ENCODE measurements around the gene CUEDC1. TPM values are rescaled to one million over a fixed set of nuclear protein-coding genes. Genes with fewer than 3 reads are reported as not detected.

Gene CUEDC1
- total RNA-seq, 4 donors from 2014 or later = 35.7 to 60.3 (median 45.6) TPM

- H3K4me1 ChIP-seq = peaks cover 22 to 98% (median 70%) of the 10 kb centered on the region in 3 donors
- ATAC-seq = no peak
- WGBS, 2 donors (ENCODE audit: low coverage in 1 of 2) = 4% methylated on average over 3 to 6 of the region's 6 CpGs
- no peaks in the 10 kb centered on the region for H3K36me3 ChIP-seq
- peak overlapping the region; percentile 97 to 100 (median 99) for H3K27ac ChIP-seq
- peak overlapping the region; percentile 44 to 47 for H3K4me3 ChIP-seq
- H3K9me3 ChIP-seq = no peaks in the 10 kb centered on the region
- H3K27me3 ChIP-seq = no peaks in the 10 kb centered on the region
- no peak for TF ChIP-seq EP300 (IDR thresholded peaks at IDR 0.05)
- peak in 1 of 4 experiments; percentile 7 for TF ChIP-seq CTCF (IDR thresholded peaks at IDR 0.05)
These were observed 9.0 kb downstream of the CUEDC1 start for GRCh38 chr17:57945996-57946797.

GRCh38 chr17:57944908-57945307 lies 10.3 kb downstream of the CUEDC1 start:
- Histone ChIP-seq H3K27ac (peak overlapping the region; percentile 97 to 100 (median 99)), H3K27me3 (no peaks in the 10 kb centered on the region), H3K4me3 (no peak overlapping the region), H3K4me1 (peaks cover 25 to 98% (median 67%) of the 10 kb centered on the region in 3 donors), H3K9me3 (no peaks in the 10 kb centered on the region), H3K36me3 (no peaks in the 10 kb centered on the region)
- no peak for TF ChIP-seq CTCF (IDR thresholded peaks at IDR 0.05)
- TF ChIP-seq POLR2AphosphoS5 (IDR thresholded peaks at IDR 0.05) = peak; percentile 9
- 44 to 45% methylated on average over 1 to 5 of the region's 6 CpGs for WGBS, 2 donors (ENCODE audit: low coverage in 1 of 2)
- no peak for ATAC-seq

GRCh38 chr17:57943645-57944044 lies 11.6 kb downstream of the CUEDC1 start:
- H3K4me1 ChIP-seq = peaks cover 18 to 98% (median 62%) of the 10 kb centered on the region in 3 donors
- TF ChIP-seq POLR2A (IDR thresholded peaks at IDR 0.05) = no peak
- peak; percentile 40 for TF ChIP-seq POLR2AphosphoS5 (IDR thresholded peaks at IDR 0.05)
- H3K4me3 ChIP-seq = no peak overlapping the region
- 42 to 54% methylated on average over 2 to 3 of the region's 3 CpGs for WGBS, 2 donors (ENCODE audit: low coverage in 1 of 2)
- no peak for ATAC-seq
- peak overlapping the region; percentile 60 to 100 (median 94) for H3K27ac ChIP-seq
- no peaks in the 10 kb centered on the region for H3K27me3 ChIP-seq
- no peaks in the 10 kb centered on the region for H3K9me3 ChIP-seq
- no peaks in the 10 kb centered on the region for H3K36me3 ChIP-seq

- TF ChIP-seq EP300 (IDR thresholded peaks at IDR 0.05) (no peak), POLR2A (IDR thresholded peaks at IDR 0.05) (no peak), POLR2AphosphoS5 (IDR thresholded peaks at IDR 0.05) (peak; percentile 62), CTCF (IDR thresholded peaks at IDR 0.05) (no peak)
- 8 to 40% methylated on average over 2 to 6 of the region's 6 CpGs for WGBS, 2 donors (ENCODE audit: low coverage in 1 of 2)
- ATAC-seq = no peak
These were observed 12.1 kb downstream of the CUEDC1 start for GRCh38 chr17:57943140-57943539.

GRCh38 chr17:57941384-57942370 lies 13.5 kb downstream of the CUEDC1 start:
- peaks cover 22 to 100% (median 67%) of the 10 kb centered on the region in 3 donors for H3K4me1 ChIP-seq

More at GRCh38 chr17:57943140-57943539, 12.1 kb downstream of the CUEDC1 start:
- Histone ChIP-seq H3K9me3 (no peaks in the 10 kb centered on the region), H3K4me3 (no peak overlapping the region), H3K27me3 (no peaks in the 10 kb centered on the region), H3K36me3 (no peaks in the 10 kb centered on the region), H3K27ac (peak overlapping the region; percentile 60 to 100 (median 94)), H3K4me1 (peaks cover 18 to 98% (median 61%) of the 10 kb centered on the region in 3 donors)

More at GRCh38 chr17:57941384-57942370, 13.5 kb downstream of the CUEDC1 start:
- Histone ChIP-seq H3K27me3 (no peaks in the 10 kb centered on the region), H3K36me3 (no peaks in the 10 kb centered on the region), H3K27ac (peak overlapping the region; percentile 88 to 100 (median 98)), H3K9me3 (no peaks in the 10 kb centered on the region), H3K4me3 (no peak overlapping the region)
- ATAC-seq = no peak
- TF ChIP-seq POLR2AphosphoS5 (IDR thresholded peaks at IDR 0.05) (no peak), CTCF (IDR thresholded peaks at IDR 0.05) (no peak), POLR2A (IDR thresholded peaks at IDR 0.05) (no peak), EP300 (IDR thresholded peaks at IDR 0.05) (no peak)
- WGBS, 2 donors (ENCODE audit: low coverage in 1 of 2) = 25 to 47% methylated on average over 3 to 10 of the region's 10 CpGs
